HG02571 (cell line): ENCODE data around the gene TGM2.

Experiments used
- ATAC-seq: cut with Tn5 transposase; IDR thresholded peaks from one replicate; pipeline ENCODE4 v1.9.1; 2021; ENCODE audit warnings: mild to moderate bottlenecking, moderate library complexity; ENCODE audit not compliant: unreplicated experiment

The TGM2 gene

GRCh38 chr20:38134427-38135270 lies 30.4 kb downstream of the TGM2 start:
- no peak for ATAC-seq

GRCh38 chr20:38133680-38134426 lies 31.2 kb downstream of the TGM2 start:
- no peak for ATAC-seq

GRCh38 chr20:38132910-38133501 lies 32.1 kb downstream of the TGM2 start:
- ATAC-seq = no peak

GRCh38 chr20:38132156-38132909 lies 32.7 kb downstream of the TGM2 start:
- ATAC-seq = no peak

GRCh38 chr20:38131588-38132121 lies 33.4 kb downstream of the TGM2 start:
- no peak for ATAC-seq

- no peak for ATAC-seq
These were observed 34.1 kb downstream of the TGM2 start for GRCh38 chr20:38130687-38131587.

GRCh38 chr20:38129893-38130609 lies 35.0 kb downstream of the TGM2 start:
- ATAC-seq = no peak

GRCh38 chr20:38129248-38129865 lies 35.7 kb downstream of the TGM2 start:
- no peak for ATAC-seq

- no peak for ATAC-seq
These were observed 36.4 kb downstream of the TGM2 start for GRCh38 chr20:38128691-38129090.

- ATAC-seq = no peak
These were observed 37.0 kb downstream of the TGM2 start for GRCh38 chr20:38127920-38128528.

- ATAC-seq = no peak
These were observed 38.0 kb downstream of the TGM2 start for GRCh38 chr20:38126932-38127621.

GRCh38 chr20:38126146-38126921 lies 38.7 kb downstream of the TGM2 start:
- no peak for ATAC-seq

GRCh38 chr20:38125157-38126056 lies 39.7 kb downstream of the TGM2 start:
- ATAC-seq = no peak

- no peak for ATAC-seq
These were observed 42.0 kb downstream of the TGM2 start for GRCh38 chr20:38123021-38123587.

GRCh38 chr20:38121741-38122140 lies 43.3 kb downstream of the TGM2 start:
- no peak for ATAC-seq

- ATAC-seq = no peak
These were observed 44.5 kb downstream of the TGM2 start for GRCh38 chr20:38120625-38120988.
